SKM-1 (cell line): ENCODE results near the gene GYG1.
A peak's percentile ranks its signal among the peaks of the same experiment; 100 is the strongest.

Experiments
- DNase-seq: peaks from one replicate; lab custom pipeline; 2025; ENCODE audit not compliant: unreplicated experiment; lab: John Stamatoyannopoulos, UW

The GYG1 gene

GRCh38 chr3:148991219-148992026 lies at the start of gene GYG1:
TSS of gene GYG1 (plus strand) at chr3:148991540. CDS start at chr3:148991641, 101 bp downstream.
- peak; percentile 49 for DNase-seq

- DNase-seq: peak; percentile 61
These were observed 47.7 kb upstream of the GYG1 start for GRCh38 chr3:148943506-148944205.

- DNase-seq: no peak
These were observed 46.2 kb upstream of the GYG1 start for GRCh38 chr3:148945116-148945515.

GRCh38 chr3:148948913-148949657 lies 42.3 kb upstream of the GYG1 start:
- DNase-seq: no peak

GRCh38 chr3:148950806-148951205 lies 40.5 kb upstream of the GYG1 start:
- no peak for DNase-seq

GRCh38 chr3:148951599-148952361 lies 39.6 kb upstream of the GYG1 start:
- no peak for DNase-seq

- DNase-seq: no peak
These were observed 38.2 kb upstream of the GYG1 start for GRCh38 chr3:148953094-148953493.

- DNase-seq: no peak
These were observed 36.4 kb upstream of the GYG1 start for GRCh38 chr3:148954981-148955380.

- DNase-seq: peak; percentile 46
These were observed 35.6 kb upstream of the GYG1 start for GRCh38 chr3:148955544-148956346.

GRCh38 chr3:148957586-148957985 lies 33.8 kb upstream of the GYG1 start:
- DNase-seq: peak; percentile 58

GRCh38 chr3:148958696-148959095 lies 32.6 kb upstream of the GYG1 start:
- no peak for DNase-seq

- peak; percentile 35 for DNase-seq
These were observed 28.8 kb upstream of the GYG1 start for GRCh38 chr3:148962513-148962912.

GRCh38 chr3:148964809-148965208 lies 26.5 kb upstream of the GYG1 start:
- DNase-seq: no peak

GRCh38 chr3:148968321-148968720 lies 23.0 kb upstream of the GYG1 start:
- DNase-seq: no peak

GRCh38 chr3:148970271-148970670 lies 21.1 kb upstream of the GYG1 start:
- no peak for DNase-seq

- DNase-seq: no peak
These were observed 19.8 kb upstream of the GYG1 start for GRCh38 chr3:148971401-148972163.

- DNase-seq: no peak
These were observed 16.6 kb upstream of the GYG1 start for GRCh38 chr3:148974726-148975125.

- DNase-seq: no peak
These were observed 16.1 kb upstream of the GYG1 start for GRCh38 chr3:148975248-148975647.

GRCh38 chr3:148975696-148976095 lies 15.6 kb upstream of the GYG1 start:
- no peak for DNase-seq
